ENCODE data around the gene THRB.

The THRB gene

GRCh38 chr3:24318677-24319287 is 175.9 kb downstream of the THRB start:
- H3K4me3 ChIP-seq (ENCODE audit: low read depth, low read length), result no peak overlapping the region
- no peak overlapping the region for H2AFZ ChIP-seq
- H3K36me3 ChIP-seq (ENCODE audit: control insufficient read depth, insufficient read depth, low read length), result no peaks in the 10 kb centered on the region
- H3K79me2 ChIP-seq, result no peaks in the 10 kb centered on the region
- no peaks in the 10 kb centered on the region for H3K4me1 ChIP-seq
- no peaks in the 10 kb centered on the region for H3K9me3 ChIP-seq (ENCODE audit: control insufficient read depth, low read length)
- no peak for TF ChIP-seq CTCF (IDR thresholded peaks at IDR 0.05)
- no peak overlapping the region for H3K4me2 ChIP-seq (ENCODE audit: low read length)
- H3K27ac ChIP-seq, result no peak overlapping the region
- H3K9ac ChIP-seq, result no peak overlapping the region
- no peaks in the 10 kb centered on the region for H3K27me3 ChIP-seq (ENCODE audit: control insufficient read depth, insufficient read depth, low read length)

GRCh38 chr3:24316887-24317383 is 177.7 kb downstream of the THRB start:
- no peaks in the 10 kb centered on the region for H3K4me1 ChIP-seq
- H3K27me3 ChIP-seq (ENCODE audit: control insufficient read depth, insufficient read depth, low read length), result no peaks in the 10 kb centered on the region
- H2AFZ ChIP-seq, result no peak overlapping the region
- TF ChIP-seq CTCF (IDR thresholded peaks at IDR 0.05), result no peak
- H3K27ac ChIP-seq, result no peak overlapping the region
- no peaks in the 10 kb centered on the region for H3K36me3 ChIP-seq (ENCODE audit: control insufficient read depth, insufficient read depth, low read length)
- H3K4me3 ChIP-seq (ENCODE audit: low read depth, low read length), result no peak overlapping the region
- no peaks in the 10 kb centered on the region for H3K79me2 ChIP-seq
- no peaks in the 10 kb centered on the region for H3K9me3 ChIP-seq (ENCODE audit: control insufficient read depth, low read length)
- no peak overlapping the region for H3K4me2 ChIP-seq (ENCODE audit: low read length)
- no peak overlapping the region for H3K9ac ChIP-seq

GRCh38 chr3:24315971-24316370 is 178.7 kb downstream of the THRB start:
- no peaks in the 10 kb centered on the region for H3K27me3 ChIP-seq (ENCODE audit: control insufficient read depth, insufficient read depth, low read length)
- no peak overlapping the region for H2AFZ ChIP-seq
- no peaks in the 10 kb centered on the region for H3K36me3 ChIP-seq (ENCODE audit: control insufficient read depth, insufficient read depth, low read length)
- H3K4me1 ChIP-seq, result no peaks in the 10 kb centered on the region
- no peaks in the 10 kb centered on the region for H3K79me2 ChIP-seq
- H3K27ac ChIP-seq, result no peak overlapping the region
- no peak overlapping the region for H3K4me2 ChIP-seq (ENCODE audit: low read length)
- H3K9ac ChIP-seq, result no peak overlapping the region
- no peaks in the 10 kb centered on the region for H3K9me3 ChIP-seq (ENCODE audit: control insufficient read depth, low read length)
- no peak overlapping the region for H3K4me3 ChIP-seq (ENCODE audit: low read depth, low read length)
- TF ChIP-seq CTCF (IDR thresholded peaks at IDR 0.05), result no peak

GRCh38 chr3:24315356-24315755 is 179.3 kb downstream of the THRB start:
- TF ChIP-seq CTCF (IDR thresholded peaks at IDR 0.05), result no peak
- no peaks in the 10 kb centered on the region for H3K36me3 ChIP-seq (ENCODE audit: control insufficient read depth, insufficient read depth, low read length)
- H3K4me1 ChIP-seq, result no peaks in the 10 kb centered on the region
- no peaks in the 10 kb centered on the region for H3K79me2 ChIP-seq
- H2AFZ ChIP-seq, result no peak overlapping the region
- no peaks in the 10 kb centered on the region for H3K27me3 ChIP-seq (ENCODE audit: control insufficient read depth, insufficient read depth, low read length)
- no peak overlapping the region for H3K27ac ChIP-seq
- no peak overlapping the region for H3K4me2 ChIP-seq (ENCODE audit: low read length)
- H3K9me3 ChIP-seq (ENCODE audit: control insufficient read depth, low read length), result no peaks in the 10 kb centered on the region
- no peak overlapping the region for H3K4me3 ChIP-seq (ENCODE audit: low read depth, low read length)
- no peak overlapping the region for H3K9ac ChIP-seq

GRCh38 chr3:24311881-24312280 is 182.8 kb downstream of the THRB start:
- H3K4me2 ChIP-seq (ENCODE audit: low read length), result no peak overlapping the region

More at GRCh38 chr3:24311881-24312280, 182.8 kb downstream of the THRB start:
- Histone ChIP-seq H3K79me2 (no peaks in the 10 kb centered on the region), H3K4me3 (ENCODE audit: low read depth, low read length) (no peak overlapping the region), H3K27me3 (ENCODE audit: control insufficient read depth, insufficient read depth, low read length) (no peaks in the 10 kb centered on the region), H3K9me3 (ENCODE audit: control insufficient read depth, low read length) (no peaks in the 10 kb centered on the region), H3K4me1 (no peaks in the 10 kb centered on the region), H3K36me3 (ENCODE audit: control insufficient read depth, insufficient read depth, low read length) (no peaks in the 10 kb centered on the region), H2AFZ (no peak overlapping the region), H3K27ac (no peak overlapping the region), H3K9ac (no peak overlapping the region)
- no peak for TF ChIP-seq CTCF (IDR thresholded peaks at IDR 0.05)
